AG09319 (cell line): ENCODE measurements around the gene PLXND1.

Experiments
- DNase-seq: peaks from one replicate; pipeline ENCODE4 v3.0.0-alpha.2; 2010; ENCODE audit warnings: low read depth; ENCODE audit errors: extremely low read depth
- TF ChIP-seq, protein P1 (sequence below): IDR thresholded peaks from 2 replicates; pipeline ENCODE4 v1.5.1; 2011; ENCODE audit warnings: low read depth, mild to moderate bottlenecking, inconsistent platforms, low read length, moderate library complexity

PLXND1 gene

DNA sequence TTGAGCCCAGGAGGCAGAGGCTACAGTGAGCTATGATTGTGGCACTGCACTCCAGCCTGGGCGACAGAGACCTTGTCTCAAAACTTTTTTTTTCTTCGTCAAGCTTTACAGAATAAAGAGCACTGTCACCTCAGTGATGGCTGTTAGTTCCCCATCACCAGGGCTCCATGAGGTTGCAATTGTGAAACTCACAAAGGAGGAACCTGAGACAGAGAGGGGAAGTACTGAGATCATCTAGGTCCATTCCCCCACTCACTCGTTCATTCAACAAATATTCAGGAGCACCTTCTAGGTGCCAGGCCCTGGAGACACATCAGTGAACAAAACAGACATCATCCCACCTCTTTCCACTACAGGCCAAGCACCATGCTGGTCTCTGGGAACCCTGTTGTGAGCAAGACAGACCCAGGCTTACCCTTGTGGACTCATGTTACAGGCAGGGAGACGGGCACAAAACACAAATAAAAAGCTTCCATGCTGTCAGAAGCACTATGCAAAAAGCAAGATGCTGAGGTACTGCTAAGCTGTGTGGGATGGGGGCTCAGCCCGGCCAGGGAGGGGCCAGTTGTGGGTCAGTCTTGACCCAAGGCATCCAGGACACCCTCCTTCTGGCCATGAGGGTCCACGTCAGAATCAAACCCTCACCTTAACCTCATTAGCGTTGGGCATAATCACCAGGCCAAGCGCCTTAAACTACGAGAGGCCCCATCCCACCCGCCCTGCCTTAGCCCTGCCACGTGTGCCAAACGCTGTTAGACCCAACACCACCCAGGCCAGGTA lies 80.2 kb downstream of the PLXND1 start:
- no peak for DNase-seq

DNA sequence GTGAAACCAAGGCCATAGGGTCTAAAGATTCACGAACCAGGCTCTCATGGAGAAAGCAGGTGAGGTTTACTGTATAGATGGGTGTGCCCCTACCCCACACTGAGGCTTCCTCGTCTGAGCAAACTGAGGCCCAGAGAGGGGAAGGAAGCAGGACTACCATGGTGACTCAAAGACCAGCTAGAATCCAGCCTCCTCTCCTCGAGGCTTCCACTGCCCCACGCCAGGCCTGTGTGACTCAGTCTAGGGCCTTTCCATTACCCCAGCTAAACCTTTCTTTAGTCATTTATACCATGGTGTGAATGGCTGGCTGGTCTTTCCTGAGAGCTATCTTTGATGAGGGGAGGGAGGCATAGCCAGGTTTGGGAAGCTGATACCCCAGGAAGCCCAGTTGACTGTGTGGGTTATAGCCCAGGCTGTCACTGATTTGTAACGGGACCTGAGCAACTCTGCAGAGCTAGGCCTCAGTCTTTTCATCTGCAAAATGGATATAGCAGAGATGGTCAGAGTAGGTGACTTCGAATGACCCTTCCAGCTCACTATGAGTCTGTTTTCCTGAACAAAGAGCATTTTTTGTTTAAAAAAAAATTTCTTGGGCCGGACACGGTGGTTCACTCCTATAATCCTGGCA lies 81.0 kb downstream of the PLXND1 start:
- no peak for DNase-seq
- TF ChIP-seq, protein P1, sequence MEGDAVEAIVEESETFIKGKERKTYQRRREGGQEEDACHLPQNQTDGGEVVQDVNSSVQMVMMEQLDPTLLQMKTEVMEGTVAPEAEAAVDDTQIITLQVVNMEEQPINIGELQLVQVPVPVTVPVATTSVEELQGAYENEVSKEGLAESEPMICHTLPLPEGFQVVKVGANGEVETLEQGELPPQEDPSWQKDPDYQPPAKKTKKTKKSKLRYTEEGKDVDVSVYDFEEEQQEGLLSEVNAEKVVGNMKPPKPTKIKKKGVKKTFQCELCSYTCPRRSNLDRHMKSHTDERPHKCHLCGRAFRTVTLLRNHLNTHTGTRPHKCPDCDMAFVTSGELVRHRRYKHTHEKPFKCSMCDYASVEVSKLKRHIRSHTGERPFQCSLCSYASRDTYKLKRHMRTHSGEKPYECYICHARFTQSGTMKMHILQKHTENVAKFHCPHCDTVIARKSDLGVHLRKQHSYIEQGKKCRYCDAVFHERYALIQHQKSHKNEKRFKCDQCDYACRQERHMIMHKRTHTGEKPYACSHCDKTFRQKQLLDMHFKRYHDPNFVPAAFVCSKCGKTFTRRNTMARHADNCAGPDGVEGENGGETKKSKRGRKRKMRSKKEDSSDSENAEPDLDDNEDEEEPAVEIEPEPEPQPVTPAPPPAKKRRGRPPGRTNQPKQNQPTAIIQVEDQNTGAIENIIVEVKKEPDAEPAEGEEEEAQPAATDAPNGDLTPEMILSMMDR = no peak

More for the DNA sequence above, 80.2 kb downstream of the PLXND1 start:
- TF ChIP-seq, protein P1 = no peak

- TF ChIP-seq, protein P1 = no peak
- DNase-seq = no peak
These were observed 82.4 kb downstream of the PLXND1 start for GRCh38 chr3:129524081-129524480.

- no peak for DNase-seq
- TF ChIP-seq, protein P1 = no peak
These were observed 83.5 kb downstream of the PLXND1 start for GRCh38 chr3:129522953-129523352.

DNA sequence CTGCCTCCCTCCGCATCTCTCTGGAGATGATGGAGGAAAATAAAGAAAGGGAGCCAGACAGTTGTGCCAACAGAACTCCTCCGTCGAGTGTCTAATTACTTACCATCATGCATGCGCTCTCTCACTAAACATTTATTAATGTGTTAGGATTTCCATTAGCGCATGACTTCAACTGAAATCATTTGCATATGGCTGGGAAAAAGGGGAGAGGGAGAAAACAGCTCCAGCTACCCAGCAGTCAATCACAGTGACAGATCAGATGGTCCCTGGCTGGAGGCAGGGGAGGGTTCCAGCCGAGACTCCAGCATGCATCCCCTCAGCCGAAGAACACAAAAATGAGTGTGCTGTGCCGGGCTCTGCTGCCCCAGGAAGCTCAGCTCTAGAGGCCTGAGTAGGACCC lies 84.9 kb downstream of the PLXND1 start:
- TF ChIP-seq, protein P1 = no peak
- no peak for DNase-seq

DNA sequence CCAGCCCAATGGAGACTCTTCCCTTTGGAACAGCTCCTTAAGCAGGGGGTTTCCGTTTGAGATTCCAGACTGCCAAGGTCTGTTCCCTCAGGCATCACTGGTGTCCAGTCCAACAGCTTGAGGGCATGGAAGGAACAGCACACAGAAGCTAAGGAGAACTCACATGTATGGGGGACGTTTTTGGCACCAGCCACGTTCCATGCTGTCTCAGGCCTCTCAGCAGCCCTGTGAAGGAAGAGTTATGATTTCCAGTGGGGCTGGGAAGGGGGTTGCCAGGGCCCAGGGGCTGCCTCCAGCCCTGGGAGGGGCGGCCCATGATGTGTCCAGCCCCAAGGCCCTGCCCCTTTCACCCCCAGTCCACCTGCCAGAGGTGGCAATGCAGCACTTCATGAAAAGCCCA lies 85.5 kb downstream of the PLXND1 start:
- TF ChIP-seq, protein P1 = no peak
- DNase-seq = no peak
